ENCODE results near the gene CCNA2.

CCNA2 gene

DNA sequence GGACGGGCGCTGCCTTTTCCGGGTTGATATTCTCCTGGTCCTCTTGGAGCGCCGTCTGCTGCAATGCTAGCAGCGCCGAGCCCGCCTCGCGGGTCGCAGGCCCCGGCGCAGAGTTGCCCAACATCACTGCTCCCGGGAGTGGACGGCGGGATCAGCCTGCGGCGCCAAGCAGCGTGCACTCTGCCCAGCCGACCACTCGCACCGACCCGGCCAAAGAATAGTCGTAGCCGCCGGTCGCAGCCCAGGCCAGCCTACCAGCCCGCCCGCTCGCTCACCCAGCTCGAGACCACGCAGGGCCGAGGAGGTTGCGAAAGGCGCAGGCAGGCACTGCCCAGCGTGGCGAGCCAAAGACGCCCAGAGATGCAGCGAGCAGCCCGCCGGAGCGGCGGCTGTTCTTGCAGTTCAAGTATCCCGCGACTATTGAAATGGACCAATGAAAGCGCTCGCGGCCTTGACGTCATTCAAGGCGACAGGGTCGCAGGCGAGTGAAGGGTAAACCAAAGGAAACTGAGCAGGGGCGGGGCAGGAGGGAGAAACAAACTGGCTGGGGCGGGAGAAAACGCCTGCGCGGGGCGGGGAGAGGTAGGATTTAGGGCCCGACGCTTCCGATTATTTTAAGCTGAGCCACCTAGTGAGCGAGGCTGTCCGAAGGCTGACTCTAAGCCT is at the start of gene CCNA2:
TSS of gene CCNA2 (minus strand) at position 379 of the 666 bp plus-strand sequence. CDS start at position 124, 255 bp downstream.
- DNase-seq = peak; percentile 54 to 97 (median 91)

DNA sequence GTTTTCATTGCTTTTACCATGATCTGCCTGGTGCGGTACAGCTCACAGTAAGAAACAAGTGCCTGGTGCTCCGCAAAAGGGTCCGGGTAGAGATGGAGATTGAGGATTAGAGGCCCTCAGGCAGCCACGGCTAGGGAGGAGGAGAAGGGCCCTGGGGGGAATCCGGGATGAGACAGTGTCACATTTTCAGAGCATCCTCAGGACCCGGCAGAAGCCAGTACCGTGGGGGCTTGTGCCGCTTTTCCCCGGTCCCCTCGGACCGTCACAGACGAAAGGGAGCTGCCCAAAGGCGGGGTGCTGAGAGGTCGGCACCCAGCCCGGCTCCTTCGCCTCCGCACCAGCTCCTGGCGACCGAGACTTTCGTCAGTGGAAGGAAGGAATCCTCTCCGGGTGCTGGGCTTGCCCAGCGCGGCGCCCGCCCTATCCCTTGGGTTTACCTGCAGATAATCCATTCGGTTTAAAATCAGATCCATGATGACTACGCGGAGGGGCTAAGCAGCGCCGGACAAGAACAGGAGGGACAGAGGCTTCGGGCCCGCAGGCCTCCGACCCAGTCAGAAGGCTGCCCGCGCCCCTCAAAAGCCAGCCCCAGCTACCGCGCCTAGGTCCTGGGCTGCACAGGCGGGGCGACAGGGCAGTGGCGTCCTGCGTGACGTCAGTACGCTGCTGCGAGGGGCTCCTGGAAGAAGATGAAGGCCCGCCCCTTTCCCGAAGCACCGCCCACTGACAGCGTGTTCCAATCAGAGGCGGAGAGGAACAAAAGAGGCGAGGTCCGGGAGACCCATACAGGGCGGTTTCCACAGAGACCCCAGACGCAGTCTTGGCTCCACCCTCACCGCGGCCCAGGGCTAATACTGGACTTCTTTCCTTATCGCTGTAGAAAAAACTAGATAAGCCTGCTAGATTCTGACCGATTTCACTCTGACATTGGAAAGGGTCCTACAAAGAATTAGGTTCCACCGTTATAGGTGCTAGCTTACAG is 46.4 kb upstream of the CCNA2 start, which contains the start of gene BBS7:
TSS of gene BBS7 (minus strand) at position 634 of the 982 bp plus-strand sequence. CDS start at position 473, 161 bp downstream.
- peak; percentile 47 to 99 (median 95) for DNase-seq

DNA sequence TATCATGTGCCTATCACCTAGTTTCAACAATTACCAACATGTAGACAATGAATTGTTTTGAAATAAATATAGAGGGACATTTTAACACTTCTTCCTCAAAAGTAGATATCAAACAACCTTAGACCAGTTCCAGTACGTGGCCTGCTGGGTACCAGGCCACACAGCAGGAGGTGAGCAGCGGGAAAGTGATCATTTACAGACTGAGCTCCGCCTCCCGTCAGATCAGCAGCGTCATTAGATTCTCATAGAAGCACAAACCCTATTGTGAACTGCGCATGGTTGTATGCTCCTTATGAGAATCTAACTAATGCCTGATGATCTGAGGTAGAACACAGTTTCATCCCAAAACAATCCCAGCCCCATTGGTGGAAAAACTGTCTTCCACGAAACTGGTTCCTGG is 40.1 kb upstream of the CCNA2 start:
- DNase-seq = no peak

DNA sequence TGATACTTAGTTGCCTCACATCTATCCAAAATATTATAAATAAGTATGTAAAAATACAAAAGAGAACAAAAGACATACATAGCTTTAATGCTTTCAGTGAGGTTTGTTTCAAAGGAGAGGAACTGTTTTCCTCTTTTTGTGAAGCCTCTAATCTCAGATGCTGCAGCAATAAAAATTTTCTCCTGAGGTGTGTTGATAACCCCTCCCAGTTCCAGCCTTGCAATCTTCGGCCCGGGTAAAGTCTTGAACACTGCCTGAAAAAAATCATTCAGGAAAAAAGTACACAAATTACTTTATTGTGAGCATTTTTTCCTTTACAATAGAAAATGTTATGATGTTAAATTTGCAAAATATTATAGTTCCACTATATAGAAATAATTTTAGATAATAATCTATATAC is 37.7 kb upstream of the CCNA2 start:
- no peak for DNase-seq

DNA sequence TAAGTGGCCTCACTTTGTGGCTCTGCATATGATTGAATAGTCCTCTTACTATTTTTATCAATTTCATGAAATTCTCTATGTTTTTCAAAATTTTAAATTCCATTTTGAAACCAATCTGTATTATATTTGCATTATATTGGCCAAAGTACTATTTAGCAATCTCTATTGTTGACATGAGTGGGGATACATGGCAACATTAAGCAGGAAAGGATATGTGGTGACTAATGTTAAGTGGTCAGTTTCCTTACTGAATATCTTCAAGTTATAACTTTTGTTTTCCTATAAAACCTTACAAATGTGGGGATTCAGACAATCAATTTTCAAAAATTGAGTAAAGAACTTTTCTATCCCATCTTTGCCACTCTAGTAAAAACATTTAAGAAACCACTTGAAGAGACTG is 36.4 kb upstream of the CCNA2 start:
- no peak for DNase-seq

DNA sequence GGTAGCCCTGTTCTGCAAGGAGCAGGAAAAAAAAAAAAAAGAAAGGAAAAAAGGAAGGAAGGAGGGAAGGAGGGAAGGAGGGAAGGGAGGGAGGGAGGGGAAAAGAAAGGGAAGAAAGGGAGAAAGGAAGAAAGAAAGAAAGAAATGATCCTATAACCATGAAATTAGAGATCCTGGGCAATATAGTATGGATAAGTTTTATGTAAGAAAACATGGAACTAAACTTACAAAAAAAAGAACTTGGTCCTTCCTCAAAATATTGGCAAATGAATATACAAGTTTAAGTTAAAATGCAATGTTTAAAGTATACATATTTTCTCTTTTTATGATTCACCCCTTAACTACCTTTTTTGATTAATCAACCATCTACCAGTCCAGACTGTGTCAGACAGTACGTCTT is 27.7 kb upstream of the CCNA2 start:
- DNase-seq = no peak

DNA sequence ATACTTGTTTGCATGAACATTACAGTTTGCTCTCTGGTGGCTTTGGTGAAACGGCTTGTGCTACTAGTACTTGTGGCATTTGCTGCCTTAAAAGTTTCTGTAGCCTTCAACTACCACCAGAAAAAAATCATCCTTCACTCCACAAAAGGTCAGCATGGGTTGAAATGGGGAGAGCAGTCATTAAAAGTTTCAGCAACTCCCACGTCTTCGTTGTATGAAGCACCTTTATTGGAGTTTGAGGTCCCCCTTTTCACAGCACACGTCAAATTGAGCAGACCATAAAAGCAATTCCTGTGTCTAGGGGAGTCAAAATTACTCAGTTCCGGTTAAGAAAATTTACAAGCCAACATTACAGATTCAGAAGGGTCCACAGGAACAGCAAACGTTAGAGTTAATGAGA is 23.0 kb upstream of the CCNA2 start:
- DNase-seq = no peak

DNA sequence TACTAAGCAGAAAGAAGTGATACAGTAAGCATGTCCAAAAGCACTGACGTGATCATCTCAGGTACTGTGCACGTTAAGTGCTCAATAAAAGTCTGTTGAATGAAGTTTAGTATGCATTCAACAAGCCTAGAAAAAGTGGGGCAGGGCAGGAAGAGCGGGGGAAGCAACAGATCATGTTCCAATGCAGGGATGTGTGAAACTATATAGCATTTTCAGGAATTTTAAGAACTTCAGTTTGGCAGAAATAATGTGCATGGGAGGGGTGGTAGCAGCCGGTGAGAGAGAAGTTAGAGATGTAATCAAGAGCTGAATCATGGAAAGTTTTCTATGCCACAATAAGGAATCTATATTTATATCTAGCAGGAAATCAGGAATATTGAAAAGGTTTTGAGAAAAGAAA is 19.2 kb upstream of the CCNA2 start:
- DNase-seq = peak in 12 of 58 donors; percentile 2 to 53 (median 18)

DNA sequence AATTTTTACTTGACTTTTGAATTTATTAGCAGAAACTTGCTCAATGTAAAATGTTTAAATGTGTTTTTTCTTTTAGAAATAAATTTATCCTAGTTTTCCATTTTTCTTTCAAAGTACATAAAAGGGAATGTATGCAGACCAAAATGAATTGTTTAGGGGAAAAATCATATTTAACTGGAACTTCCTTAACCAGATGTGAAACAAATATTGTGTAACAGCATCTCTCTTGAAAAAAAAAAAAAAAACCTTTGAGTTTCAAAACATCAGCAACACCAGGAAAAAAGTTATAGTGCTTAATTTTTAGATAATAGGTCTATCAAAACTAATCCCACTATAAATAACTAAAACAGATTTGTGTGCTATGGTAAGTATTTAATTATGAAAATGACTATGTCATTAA is 14.5 kb upstream of the CCNA2 start:
- DNase-seq = no peak

DNA sequence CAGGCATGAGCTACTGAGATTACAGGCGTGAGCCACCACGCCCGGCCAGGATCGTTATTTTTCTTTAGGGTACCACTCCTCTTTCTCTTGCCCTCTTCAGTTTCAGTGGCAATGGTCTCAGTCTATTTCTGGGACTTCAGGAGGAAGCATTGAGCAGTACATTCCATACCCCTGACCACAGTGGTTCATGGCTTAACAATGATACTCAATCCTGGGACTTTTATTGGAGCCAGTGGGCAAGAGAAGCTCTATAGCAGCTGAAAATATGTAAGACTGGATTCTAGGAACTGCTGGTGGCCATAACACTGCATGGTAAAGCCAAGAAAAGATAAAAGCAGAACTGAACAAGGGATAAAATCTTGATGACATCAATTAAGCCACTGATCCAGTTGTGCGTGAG is 5.8 kb upstream of the CCNA2 start:
- no peak for DNase-seq

DNA sequence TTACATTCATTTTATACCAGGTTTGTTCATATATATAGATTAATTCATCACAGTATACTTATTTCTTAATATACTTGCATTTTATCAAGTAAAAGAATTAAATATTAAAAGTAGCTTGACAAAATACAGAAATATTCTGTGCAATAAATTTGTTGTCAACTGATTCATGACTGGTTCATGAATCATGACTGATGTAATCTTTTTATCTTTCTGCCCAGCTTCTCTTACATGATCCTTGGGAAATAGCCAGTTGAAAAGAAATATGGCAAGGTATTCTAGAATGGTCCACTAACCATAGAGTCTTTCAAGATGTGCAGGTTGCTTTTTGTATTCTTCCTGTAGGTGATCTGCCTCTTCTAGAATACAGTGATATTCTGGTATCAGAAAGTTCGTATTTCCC is 4.2 kb upstream of the CCNA2 start:
- DNase-seq = no peak

DNA sequence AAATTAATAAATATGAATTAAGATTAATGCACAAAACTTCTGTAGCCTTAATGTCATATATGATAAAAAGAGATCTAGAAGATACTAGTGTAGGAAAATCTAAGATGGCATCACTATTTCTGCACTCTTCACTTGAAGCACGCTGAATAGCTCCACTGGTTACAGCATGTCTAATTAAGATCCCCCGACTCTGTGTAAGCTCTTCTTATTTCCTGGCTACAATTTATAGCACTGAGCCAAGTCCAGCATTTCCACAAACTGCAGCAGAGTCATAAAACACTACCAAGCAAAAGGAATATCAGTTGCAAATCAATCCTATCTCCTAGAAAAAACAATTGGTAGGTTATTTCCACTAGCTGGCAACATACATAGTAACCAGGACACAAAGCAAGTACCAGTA is 1.3 kb upstream of the CCNA2 start:
- DNase-seq = peak in 2 of 58 donors; percentile 14 to 26

DNA sequence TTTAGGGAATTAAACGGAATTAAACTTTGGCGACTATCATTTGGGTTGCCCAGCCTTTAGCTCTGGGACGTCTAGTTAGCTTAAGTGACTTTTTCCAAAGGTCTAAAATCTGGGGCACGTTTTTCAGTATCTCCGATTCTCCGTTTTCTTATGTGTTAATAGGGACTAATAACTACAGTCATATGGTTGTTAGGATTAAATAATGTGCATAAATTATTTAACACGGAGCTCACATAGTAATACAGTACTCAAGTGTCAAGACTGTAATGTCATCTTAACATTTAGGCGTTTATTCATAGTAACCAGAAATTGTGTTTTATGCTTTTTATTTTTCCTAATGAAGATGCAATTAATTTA is 466 bp upstream of the CCNA2 start:
- DNase-seq = no peak

DNA sequence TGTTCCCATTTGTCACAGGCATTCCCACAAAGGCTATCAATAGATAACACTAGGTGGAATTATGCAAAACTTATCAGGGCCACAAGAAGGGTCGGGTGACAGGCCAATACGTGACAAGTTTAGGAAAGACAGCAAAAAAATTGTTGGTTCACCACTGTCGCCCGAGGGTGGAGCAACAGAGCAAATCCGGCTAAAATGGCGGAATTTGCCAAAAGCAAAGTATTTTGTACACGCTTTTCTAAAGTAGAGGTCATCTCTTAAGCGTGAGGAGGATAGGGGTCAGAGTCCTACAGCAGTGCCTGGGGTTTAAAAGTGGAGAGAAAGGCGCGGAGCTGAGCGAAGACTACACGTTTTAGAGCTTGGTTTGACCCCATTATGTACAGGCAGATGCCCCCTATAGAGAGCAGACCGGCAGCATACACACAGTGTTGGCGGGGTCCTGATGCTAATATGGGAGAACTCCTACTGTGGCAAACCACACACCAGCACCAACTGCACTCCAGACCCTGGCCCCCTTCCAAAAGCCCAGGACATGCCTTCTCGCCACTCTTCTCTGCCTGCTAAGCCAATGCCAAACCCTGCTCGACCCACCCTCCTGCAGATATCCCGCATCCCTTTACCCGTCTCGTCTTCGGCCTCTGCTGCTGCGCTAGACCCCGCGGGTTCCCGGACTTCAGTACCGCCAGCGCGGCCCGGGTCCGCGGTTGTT is 733 bp downstream of the CCNA2 start:
- peak in 11 of 58 donors; percentile 0 to 49 (median 14) for DNase-seq

DNA sequence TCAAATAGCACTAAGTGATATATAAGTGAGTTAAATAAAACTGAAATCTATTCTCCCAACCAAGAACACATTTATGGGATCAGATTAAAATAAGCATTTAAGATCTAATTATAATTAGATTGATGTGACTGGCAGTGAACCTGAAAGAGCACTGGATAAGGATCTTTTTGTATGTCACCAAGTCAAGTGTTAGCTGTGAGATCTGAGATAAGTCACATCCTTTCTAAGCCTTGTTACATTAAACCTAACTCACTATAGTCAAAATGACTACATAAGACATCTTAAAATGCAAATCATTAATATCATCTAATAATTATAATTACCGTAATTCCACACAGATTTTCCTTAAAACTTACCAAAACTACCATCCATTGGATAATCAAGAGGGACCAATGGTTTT is 1.6 kb downstream of the CCNA2 start:
- DNase-seq = no peak

DNA sequence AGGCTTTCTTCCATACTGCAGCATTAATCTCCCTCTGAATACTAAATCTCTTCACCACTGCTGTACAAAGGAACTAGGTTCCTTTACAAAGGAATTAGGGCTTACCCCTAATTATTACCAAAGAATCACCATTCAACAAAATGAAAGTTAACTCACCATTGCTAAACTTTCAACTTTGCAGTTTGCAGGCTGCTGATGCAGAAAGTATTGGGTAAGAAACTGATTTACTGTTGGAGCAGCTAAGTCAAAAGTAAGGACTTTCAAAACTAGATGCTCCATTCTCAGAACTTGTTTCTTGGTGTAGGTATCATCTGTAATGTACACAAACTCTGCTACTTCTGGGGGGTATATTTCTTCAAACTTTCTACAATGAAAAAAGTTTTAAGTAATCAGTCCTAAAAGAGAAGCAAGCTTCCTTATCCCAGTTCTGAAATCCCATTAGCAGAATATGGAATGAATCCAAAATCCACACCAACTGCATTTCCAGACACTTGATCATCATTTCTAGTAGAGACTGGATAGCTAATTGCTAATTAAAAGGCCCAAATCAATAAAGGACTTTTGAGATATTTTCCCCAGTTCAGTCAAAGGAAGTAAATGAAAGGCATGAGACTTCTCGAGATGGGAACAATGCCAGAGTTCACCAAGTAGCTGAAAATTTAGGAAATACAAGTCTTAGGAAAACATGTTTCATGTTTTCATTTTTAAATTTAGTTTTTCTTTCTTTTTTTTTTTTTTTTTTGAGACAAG is 4.3 kb downstream of the CCNA2 start:
- no peak for DNase-seq

DNA sequence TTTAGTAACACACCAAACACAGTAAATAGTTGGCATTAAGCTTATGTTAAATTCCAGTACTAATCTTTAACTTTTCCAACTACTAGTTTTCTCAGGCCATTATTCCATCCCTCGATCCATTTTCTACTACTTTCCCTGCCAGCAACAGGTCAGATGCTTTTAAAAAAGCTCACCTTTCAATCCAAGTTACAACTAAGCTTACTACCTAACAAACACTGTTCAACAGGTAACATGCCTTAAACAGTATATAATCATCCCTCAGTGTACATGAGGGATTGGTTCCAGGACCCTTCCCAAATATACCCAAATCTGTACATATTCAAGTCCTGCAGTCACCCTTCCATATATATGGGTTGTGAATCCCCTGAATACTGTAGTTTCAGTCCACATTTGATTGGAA is 5.5 kb downstream of the CCNA2 start:
- no peak for DNase-seq

DNA sequence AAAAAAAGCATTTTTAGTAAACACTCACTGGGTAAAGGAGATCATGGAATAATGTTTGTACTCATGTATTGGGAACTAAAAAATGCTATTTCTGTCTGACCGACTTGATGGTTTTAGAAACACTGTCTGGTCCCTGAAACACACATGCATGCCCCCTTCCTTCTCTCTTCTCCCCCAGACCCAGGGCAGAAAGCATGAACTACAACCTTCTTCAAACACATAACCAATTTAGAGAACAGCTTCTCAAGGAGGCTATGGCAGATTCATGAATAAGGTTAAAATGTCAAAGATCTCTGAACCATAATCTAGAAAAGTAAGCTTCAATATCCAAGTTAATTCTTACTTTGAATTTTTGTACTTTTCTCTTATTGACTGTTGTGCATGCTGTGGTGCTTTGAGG is 6.0 kb downstream of the CCNA2 start:
- no peak for DNase-seq

DNA sequence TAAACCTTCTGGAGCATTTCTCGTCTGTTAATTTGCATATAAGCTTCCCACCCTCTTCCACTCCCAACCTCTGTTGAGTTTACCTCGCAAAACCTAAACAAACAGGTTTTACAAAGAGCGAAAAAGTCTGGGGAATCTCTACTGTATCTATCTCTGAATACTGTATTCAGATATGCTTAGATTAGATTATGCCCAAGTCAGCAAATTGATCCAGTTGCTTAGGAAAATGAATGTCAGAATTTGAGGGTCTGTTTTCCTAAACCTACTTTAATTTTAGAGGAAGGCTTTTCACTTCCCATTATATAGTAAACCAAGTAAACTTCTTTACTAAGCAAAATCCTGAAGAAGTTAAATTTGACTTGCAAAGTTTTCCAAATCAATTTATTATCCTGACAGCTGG is 6.7 kb downstream of the CCNA2 start:
- no peak for DNase-seq

DNA sequence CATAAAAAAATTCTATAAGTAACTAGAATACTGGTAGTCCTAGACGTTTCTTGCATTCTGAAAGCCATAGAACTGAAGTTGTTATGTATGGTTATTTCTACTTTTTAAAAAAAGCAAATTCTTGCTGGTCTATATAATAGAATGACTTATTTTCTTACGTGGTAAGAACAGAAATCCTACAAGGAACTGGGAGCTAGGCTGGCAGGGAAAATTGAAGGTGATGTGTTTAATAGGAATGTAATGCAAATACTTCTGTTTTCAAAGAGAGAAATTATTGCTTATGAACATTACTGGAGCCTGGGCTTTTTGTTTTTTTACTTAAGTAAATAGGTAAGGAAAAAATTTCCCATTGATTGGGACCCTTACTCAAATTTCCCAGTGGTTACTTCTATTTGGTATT is 8.9 kb downstream of the CCNA2 start:
- DNase-seq = no peak

DNA sequence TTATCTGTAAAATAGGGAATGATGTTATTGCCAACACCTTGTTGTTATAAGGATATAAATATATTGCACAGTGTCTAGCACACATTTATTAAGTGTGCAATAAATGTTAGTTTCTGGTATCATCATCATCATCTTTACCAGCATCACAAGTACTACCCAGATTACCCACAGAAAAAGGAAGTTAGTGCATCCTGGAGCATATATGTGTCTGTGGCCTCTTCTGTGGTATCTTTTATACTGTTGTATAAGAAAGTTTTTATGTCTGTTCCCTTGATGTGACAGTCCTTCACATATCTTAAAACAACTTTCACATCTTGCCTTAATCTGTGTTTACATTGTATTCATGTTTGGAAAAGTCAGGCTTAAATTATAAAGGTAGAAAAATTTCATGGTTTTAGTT is 12.6 kb downstream of the CCNA2 start:
- DNase-seq = no peak

Measured in anterior cingulate cortex (tissue), 58 donors.